Measurements from ENCODE around the gene IL17RD. TPM values are rescaled to one million over a fixed set of nuclear protein-coding genes. Genes with fewer than 3 reads are reported as not detected.

IL17RD gene
- total RNA-seq, 1 experiment from 2014 or later: 31.7 TPM

DNA sequence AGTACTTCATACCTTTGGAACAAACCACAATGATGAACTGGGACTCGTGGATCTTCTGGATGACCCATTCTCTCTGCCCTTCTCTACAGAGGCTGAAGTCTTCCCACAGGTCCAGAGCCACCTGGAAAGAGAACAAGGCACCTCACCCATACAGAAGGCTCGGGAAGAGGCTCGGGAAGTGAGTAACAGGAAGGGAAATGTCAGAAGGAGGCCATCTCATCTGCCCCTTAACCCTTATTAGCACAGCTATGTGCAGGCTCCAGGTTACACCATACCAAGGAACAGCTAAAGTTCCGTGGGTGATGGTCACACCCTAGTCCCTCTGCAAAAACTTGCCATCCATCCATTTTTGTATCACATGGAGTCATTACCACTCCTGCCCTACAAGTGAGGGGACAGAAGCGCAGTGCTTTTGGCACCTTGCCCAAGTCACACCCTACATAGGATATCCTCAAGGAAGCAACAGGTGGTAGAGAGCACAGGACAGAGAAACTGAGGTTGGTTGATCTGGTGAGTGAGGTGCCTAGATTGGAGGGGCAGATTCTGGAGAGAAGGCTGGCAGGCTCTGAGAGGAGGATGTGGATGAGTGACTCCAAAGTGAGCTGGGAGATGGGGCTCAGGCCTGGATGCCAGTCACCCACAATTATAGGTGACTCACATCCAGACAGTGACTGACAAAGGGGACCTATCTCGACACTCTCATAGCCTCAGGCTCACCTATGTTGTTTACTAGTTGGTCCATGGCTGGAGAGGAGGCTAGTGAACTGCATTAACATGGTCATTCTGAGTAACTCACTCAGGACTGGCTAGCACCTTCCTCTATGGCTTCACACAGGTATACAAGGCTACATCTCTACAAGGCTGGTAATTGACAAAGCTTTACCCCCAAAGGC is 66.5 kb downstream of the IL17RD start:
- Histone ChIP-seq H2AFZ (ENCODE audit: low read length) (no peak overlapping the region), H3K27me3 (ENCODE audit: insufficient read depth, low read length) (no peaks in the 10 kb centered on the region), H3K14ac (ENCODE audit: insufficient read depth, low read length) (no peak overlapping the region), H4K20me1 (ENCODE audit: control insufficient read depth, insufficient read depth, insufficient read length) (no peaks in the 10 kb centered on the region), H3K4ac (ENCODE audit: low read depth, low read length) (no peak overlapping the region), H3K18ac (ENCODE audit: insufficient read length, low read depth, low read length) (no peak overlapping the region), H4K8ac (replicated peaks; ENCODE audit: insufficient read length, low read depth, low read length) (no peak overlapping the region), H2BK20ac (ENCODE audit: low read depth, low read length, poor library complexity, severe bottlenecking) (no peak overlapping the region), H2BK120ac (ENCODE audit: low read depth, low read length, poor library complexity, severe bottlenecking) (no peak overlapping the region), H2BK5ac (ENCODE audit: insufficient read length, low read length) (no peak overlapping the region), H3K4me2 (ENCODE audit: insufficient read depth, insufficient read length, low read length) (no peak overlapping the region), H3K4me1 (ENCODE audit: insufficient read depth, low read length) (no peaks in the 10 kb centered on the region), H4K91ac (ENCODE audit: insufficient read length, low read depth, low read length) (no peak overlapping the region), H3K9me3 (ENCODE audit: control insufficient read depth, low read depth, low read length) (no peaks in the 10 kb centered on the region), H2BK15ac (ENCODE audit: low read depth, low read length) (no peak overlapping the region), H3K79me1 (ENCODE audit: insufficient read depth, low read depth, low read length, poor library complexity, severe bottlenecking) (no peaks in the 10 kb centered on the region), H3K23me2 (ENCODE audit: insufficient read length, low read depth, low read length, poor library complexity, severe bottlenecking) (no peaks in the 10 kb centered on the region), H4K5ac (ENCODE audit: insufficient read length, low read depth, low read length) (no peak overlapping the region), H3K9ac (ENCODE audit: extremely low read depth, insufficient read length, low read length) (no peak overlapping the region), H3K79me2 (ENCODE audit: insufficient read depth, low read length) (no peaks in the 10 kb centered on the region), H3T11ph (ENCODE audit: low read length) (no peak overlapping the region), H3K23ac (ENCODE audit: insufficient read length, low read depth, low read length) (no peak overlapping the region), H2AK5ac (ENCODE audit: insufficient read length, low read length) (no peak overlapping the region), H3K27ac (ENCODE audit: insufficient read length, low read depth, low read length) (no peak overlapping the region), H2BK12ac (ENCODE audit: insufficient read length, low read depth, low read length) (no peak overlapping the region), H3K56ac (ENCODE audit: insufficient read length, low read depth, low read length) (no peak overlapping the region)
- no peak for DNase-seq
- H3K27ac Mint-ChIP-seq: no peak overlapping the region; a peak in 1 of 7 replicates
- H3K9me3 Mint-ChIP-seq: no peaks in the 10 kb centered on the region
- no peaks in the 10 kb centered on the region for H3K27me3 Mint-ChIP-seq (ENCODE audit: low read depth)
- H3K36me3 Mint-ChIP-seq (ENCODE audit: insufficient read depth in 1 of 3, low read depth in 3 of 3): peaks cover 13 to 45% (median 40%) of the 10 kb centered on the region in 3 experiments; a peak in 5 of 7 replicates
- TF ChIP-seq, protein P1, sequence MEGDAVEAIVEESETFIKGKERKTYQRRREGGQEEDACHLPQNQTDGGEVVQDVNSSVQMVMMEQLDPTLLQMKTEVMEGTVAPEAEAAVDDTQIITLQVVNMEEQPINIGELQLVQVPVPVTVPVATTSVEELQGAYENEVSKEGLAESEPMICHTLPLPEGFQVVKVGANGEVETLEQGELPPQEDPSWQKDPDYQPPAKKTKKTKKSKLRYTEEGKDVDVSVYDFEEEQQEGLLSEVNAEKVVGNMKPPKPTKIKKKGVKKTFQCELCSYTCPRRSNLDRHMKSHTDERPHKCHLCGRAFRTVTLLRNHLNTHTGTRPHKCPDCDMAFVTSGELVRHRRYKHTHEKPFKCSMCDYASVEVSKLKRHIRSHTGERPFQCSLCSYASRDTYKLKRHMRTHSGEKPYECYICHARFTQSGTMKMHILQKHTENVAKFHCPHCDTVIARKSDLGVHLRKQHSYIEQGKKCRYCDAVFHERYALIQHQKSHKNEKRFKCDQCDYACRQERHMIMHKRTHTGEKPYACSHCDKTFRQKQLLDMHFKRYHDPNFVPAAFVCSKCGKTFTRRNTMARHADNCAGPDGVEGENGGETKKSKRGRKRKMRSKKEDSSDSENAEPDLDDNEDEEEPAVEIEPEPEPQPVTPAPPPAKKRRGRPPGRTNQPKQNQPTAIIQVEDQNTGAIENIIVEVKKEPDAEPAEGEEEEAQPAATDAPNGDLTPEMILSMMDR (conservative IDR thresholded peaks at IDR 0.05): no peak
- no CpG with 5 or more reads among the region's 6 CpGs for WGBS (ENCODE audit: extremely low coverage, insufficient read length, low lambda C conversion rate)
- H3K4me3 Mint-ChIP-seq: no peak overlapping the region
- H3K4me1 Mint-ChIP-seq: peaks cover 21 to 26% of the 10 kb centered on the region in 2 experiments
